Measurements from ENCODE around the gene MTCH1.

The MTCH1 gene

DNA sequence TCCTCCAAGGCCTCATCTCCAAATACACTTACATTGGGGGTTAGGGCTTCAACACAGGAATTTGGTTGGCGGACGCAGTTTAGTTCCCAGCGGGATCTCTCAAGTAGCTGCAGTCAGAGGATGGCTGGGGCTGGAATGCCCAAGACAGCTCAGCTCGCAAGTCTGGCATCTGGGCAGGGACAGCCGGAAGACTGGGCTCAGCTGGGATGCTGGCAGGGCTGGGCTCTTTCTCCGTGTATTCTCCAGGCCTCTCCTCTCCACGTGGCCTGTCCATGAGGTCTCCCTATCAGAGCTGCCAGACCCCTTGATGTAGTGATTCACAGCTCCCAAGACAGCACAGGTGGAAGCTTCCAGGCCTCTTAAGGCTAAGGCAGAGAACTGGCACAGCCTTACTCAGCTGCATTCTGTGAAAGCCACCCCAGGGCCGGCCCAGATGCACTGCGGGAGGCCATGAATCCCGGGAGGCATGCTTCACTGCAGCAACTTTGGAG is 24.5 kb upstream of the MTCH1 start:
- TF ChIP-seq EGR1 (IDR thresholded peaks at IDR 0.05) (no peak), TCF12 (IDR thresholded peaks at IDR 0.05; ENCODE audit: low read depth) (no peak), CEBPB (IDR thresholded peaks at IDR 0.05) (no peak), TEAD4 (IDR thresholded peaks at IDR 0.05) (no peak), YY1 (IDR thresholded peaks at IDR 0.05; ENCODE audit: low read depth) (no peak), RAD21 (IDR thresholded peaks at IDR 0.05; ENCODE audit: low read depth) (no peak)

DNA sequence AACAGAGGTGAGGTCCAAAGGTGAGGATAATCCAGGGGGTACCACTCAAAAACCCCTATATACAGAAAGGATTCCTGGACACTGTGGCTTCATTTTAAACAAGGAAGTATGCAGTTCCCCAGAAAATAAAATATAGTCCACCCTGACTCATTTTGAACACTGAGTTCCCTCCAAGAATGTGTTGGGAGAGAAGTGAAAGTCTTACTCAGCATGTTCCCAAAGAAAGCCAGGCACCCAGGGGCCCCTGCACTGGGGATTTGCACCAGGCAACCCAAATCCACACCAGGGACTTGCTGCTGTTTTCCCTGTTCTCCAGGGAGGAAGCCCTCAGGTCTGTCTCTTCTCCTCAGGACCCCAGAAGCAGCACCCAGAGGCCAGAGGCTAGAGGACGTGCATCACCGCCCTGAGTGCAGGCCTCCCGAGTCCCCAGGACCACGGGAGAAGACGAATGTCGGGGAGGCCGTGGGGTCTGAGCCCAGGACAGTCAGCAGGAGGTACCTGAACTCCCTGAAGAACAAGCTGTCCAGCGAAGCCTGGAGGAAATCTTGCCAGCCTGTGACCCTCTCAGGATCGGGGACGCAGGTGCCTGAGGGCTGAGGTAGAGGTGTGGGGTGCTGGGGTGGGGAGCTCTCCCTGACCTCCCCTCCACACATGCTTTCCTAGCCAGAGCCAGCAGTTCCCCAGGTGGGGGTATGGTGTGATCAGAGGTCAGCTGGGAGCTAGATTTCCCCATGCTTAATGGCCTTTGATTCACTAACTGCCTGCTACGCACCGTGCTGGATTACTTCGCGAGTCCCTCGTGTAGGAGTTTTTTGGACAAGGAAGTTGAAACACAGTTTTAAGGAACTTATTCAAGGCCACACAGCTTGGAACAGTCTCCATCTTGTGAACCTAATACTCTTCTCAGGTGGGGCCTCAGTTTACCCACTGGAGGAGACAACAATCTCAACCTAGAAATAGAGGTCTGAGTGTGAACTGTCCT is 22.8 kb upstream of the MTCH1 start:
- no peak for TF ChIP-seq ZBTB7A (IDR thresholded peaks at IDR 0.05; ENCODE audit: low read depth)
- TF ChIP-seq EGR1 (IDR thresholded peaks at IDR 0.05) = no peak
- TF ChIP-seq NFIC (IDR thresholded peaks at IDR 0.05) = no peak
- TF ChIP-seq, protein P1, sequence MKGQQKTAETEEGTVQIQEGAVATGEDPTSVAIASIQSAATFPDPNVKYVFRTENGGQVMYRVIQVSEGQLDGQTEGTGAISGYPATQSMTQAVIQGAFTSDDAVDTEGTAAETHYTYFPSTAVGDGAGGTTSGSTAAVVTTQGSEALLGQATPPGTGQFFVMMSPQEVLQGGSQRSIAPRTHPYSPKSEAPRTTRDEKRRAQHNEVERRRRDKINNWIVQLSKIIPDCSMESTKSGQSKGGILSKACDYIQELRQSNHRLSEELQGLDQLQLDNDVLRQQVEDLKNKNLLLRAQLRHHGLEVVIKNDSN (IDR thresholded peaks at IDR 0.05) = no peak
- no peak for TF ChIP-seq CREB1 (IDR thresholded peaks at IDR 0.05; ENCODE audit: low read depth)
- no peak for TF ChIP-seq YY1 (IDR thresholded peaks at IDR 0.05; ENCODE audit: low read depth)
- TF ChIP-seq CEBPB (IDR thresholded peaks at IDR 0.05) = no peak
- TF ChIP-seq TAF1 (IDR thresholded peaks at IDR 0.05; ENCODE audit: low read depth) = no peak
- TF ChIP-seq, protein P2, sequence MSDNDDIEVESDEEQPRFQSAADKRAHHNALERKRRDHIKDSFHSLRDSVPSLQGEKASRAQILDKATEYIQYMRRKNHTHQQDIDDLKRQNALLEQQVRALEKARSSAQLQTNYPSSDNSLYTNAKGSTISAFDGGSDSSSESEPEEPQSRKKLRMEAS (IDR thresholded peaks at IDR 0.05) = no peak
- TF ChIP-seq FOXM1 (IDR thresholded peaks at IDR 0.05; ENCODE audit: borderline replicate concordance, low read depth) = no peak
- TF ChIP-seq, protein P3, sequence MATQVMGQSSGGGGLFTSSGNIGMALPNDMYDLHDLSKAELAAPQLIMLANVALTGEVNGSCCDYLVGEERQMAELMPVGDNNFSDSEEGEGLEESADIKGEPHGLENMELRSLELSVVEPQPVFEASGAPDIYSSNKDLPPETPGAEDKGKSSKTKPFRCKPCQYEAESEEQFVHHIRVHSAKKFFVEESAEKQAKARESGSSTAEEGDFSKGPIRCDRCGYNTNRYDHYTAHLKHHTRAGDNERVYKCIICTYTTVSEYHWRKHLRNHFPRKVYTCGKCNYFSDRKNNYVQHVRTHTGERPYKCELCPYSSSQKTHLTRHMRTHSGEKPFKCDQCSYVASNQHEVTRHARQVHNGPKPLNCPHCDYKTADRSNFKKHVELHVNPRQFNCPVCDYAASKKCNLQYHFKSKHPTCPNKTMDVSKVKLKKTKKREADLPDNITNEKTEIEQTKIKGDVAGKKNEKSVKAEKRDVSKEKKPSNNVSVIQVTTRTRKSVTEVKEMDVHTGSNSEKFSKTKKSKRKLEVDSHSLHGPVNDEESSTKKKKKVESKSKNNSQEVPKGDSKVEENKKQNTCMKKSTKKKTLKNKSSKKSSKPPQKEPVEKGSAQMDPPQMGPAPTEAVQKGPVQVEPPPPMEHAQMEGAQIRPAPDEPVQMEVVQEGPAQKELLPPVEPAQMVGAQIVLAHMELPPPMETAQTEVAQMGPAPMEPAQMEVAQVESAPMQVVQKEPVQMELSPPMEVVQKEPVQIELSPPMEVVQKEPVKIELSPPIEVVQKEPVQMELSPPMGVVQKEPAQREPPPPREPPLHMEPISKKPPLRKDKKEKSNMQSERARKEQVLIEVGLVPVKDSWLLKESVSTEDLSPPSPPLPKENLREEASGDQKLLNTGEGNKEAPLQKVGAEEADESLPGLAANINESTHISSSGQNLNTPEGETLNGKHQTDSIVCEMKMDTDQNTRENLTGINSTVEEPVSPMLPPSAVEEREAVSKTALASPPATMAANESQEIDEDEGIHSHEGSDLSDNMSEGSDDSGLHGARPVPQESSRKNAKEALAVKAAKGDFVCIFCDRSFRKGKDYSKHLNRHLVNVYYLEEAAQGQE (IDR thresholded peaks at IDR 0.05; ENCODE audit: low read depth) = no peak
- TF ChIP-seq TEAD4 (IDR thresholded peaks at IDR 0.05) = no peak
- no peak for TF ChIP-seq TCF12 (IDR thresholded peaks at IDR 0.05; ENCODE audit: low read depth)
- no peak for TF ChIP-seq EP300 (IDR thresholded peaks at IDR 0.05; ENCODE audit: borderline replicate concordance)
- no peak for TF ChIP-seq RAD21 (IDR thresholded peaks at IDR 0.05; ENCODE audit: low read depth)

DNA sequence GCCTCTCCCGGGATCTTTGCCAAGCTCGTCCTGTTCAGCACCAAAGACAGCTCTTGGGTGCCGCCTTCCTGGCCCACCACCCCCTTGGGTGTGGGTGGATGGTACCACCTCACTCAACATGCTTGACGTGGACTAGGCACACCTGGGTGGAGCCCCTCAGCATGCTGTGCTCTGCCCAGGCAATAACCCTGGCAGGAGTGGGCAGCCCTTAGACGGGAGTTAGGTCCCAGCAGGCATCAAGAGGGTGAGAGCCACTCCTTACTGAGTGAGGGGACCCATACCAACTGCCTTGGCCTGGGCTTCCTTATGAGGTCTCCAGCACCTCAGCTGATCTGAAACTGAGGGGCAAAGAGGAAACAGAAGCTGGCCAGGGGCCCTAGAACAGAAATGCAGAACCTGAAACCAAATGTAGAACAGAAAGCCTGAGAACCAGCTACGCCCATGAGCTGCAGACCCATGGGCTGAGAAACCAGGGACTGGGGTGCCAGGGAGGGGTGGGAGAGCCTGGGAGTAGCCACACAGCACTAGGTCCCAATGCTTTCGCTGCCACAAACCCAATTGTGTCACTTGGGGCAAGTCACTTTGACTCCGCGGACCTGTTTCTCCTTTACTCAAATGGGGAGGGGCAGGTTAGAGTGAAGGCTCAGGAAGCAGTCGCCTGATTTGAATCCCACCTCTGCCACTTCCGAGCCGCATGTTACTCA is 21.5 kb upstream of the MTCH1 start:
- no peak for TF ChIP-seq YY1 (IDR thresholded peaks at IDR 0.05; ENCODE audit: low read depth)
- no peak for TF ChIP-seq TEAD4 (IDR thresholded peaks at IDR 0.05)
- TF ChIP-seq TCF12 (IDR thresholded peaks at IDR 0.05; ENCODE audit: low read depth) = no peak
- TF ChIP-seq, protein P3 (IDR thresholded peaks at IDR 0.05; ENCODE audit: low read depth) = peak; percentile 89
- TF ChIP-seq EGR1 (IDR thresholded peaks at IDR 0.05) = peak; percentile 45; the same call in 1 of the 2 replicates
- peak; percentile 59 for TF ChIP-seq NFIC (IDR thresholded peaks at IDR 0.05)
- TF ChIP-seq ZBTB7A (IDR thresholded peaks at IDR 0.05; ENCODE audit: low read depth) = peak; percentile 94

DNA sequence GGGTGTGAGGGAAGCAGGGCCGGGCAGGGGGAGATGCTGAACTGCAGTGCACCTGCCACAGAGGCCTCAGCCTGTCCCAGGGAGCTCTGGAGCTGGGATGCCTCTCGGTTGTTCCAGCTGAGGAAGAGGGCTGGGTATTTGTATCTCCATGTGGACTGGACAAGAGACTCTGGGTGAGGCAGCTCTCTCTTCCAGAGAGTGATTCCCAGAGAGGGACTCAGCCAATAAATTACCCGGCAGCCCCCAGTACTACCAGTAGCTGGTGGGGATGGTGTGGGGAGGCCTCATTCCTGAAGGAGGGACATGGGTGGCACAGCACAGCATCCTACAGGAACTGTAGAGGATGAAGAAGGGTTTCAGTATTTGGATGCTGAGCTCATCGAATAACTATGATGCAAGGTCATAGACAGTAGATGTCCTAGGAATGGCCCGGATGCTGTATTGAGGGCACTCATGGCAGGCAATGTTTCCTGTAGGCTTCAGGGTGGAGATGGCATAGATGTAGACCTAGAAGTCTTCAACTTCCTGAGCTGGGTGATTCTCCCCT is 20.9 kb upstream of the MTCH1 start:
- no peak for TF ChIP-seq ZBTB7A (IDR thresholded peaks at IDR 0.05; ENCODE audit: low read depth)
- TF ChIP-seq NFIC (IDR thresholded peaks at IDR 0.05) = no peak
- no peak for TF ChIP-seq TCF12 (IDR thresholded peaks at IDR 0.05; ENCODE audit: low read depth)
- no peak for TF ChIP-seq TEAD4 (IDR thresholded peaks at IDR 0.05)
- TF ChIP-seq EGR1 (IDR thresholded peaks at IDR 0.05) = no peak
- TF ChIP-seq, protein P3 (IDR thresholded peaks at IDR 0.05; ENCODE audit: low read depth) = no peak
- TF ChIP-seq CREB1 (IDR thresholded peaks at IDR 0.05; ENCODE audit: low read depth) = no peak
- TF ChIP-seq, protein P2 (IDR thresholded peaks at IDR 0.05) = no peak
- TF ChIP-seq FOXM1 (IDR thresholded peaks at IDR 0.05; ENCODE audit: borderline replicate concordance, low read depth) = no peak
- no peak for TF ChIP-seq EP300 (IDR thresholded peaks at IDR 0.05; ENCODE audit: borderline replicate concordance)
